ENCODE results near the gene FXR2.

GRCh38 chr17:7651665-7652387 is 37.1 kb upstream of the FXR2 start:
- TF ChIP-seq EZH2 (IDR thresholded peaks at IDR 0.05; ENCODE audit: low read depth) = no peak
- TF ChIP-seq CTCF (conservative IDR thresholded peaks at IDR 0.05) = no peak

Measured in PC-9 (cell line).